HG02571 (cell line): ENCODE data around the gene SEMA5A.

ENCODE experiments used
- ATAC-seq: cut with Tn5 transposase; IDR thresholded peaks from one replicate; pipeline ENCODE4 v1.9.1; 2021; ENCODE audit warnings: mild to moderate bottlenecking, moderate library complexity; ENCODE audit not compliant: unreplicated experiment

SEMA5A gene

GRCh38 chr5:9551567-9552537 is 6.0 kb upstream of the SEMA5A start:
- ATAC-seq: no peak

GRCh38 chr5:9549941-9550340 is 4.1 kb upstream of the SEMA5A start:
- ATAC-seq: no peak

- ATAC-seq: no peak
Observed at GRCh38 chr5:9547122-9547947, 1.5 kb upstream of the SEMA5A start.

- ATAC-seq: no peak
Observed at GRCh38 chr5:9545136-9545991, 511 bp downstream of the SEMA5A start.

GRCh38 chr5:9544502-9545135 is 1.3 kb downstream of the SEMA5A start:
- peak; percentile 53 for ATAC-seq

GRCh38 chr5:9544056-9544455 is 1.8 kb downstream of the SEMA5A start:
- no peak for ATAC-seq

GRCh38 chr5:9543311-9543920 is 2.5 kb downstream of the SEMA5A start:
- no peak for ATAC-seq

- ATAC-seq: no peak
Observed at GRCh38 chr5:9540791-9541190, 5.1 kb downstream of the SEMA5A start.

- ATAC-seq: no peak
Observed at GRCh38 chr5:9538504-9538903, 7.4 kb downstream of the SEMA5A start.

GRCh38 chr5:9537223-9538141 is 8.4 kb downstream of the SEMA5A start:
- ATAC-seq: no peak

GRCh38 chr5:9536717-9537116 is 9.2 kb downstream of the SEMA5A start:
- ATAC-seq: no peak

- ATAC-seq: no peak
Observed at GRCh38 chr5:9534881-9535517, 10.9 kb downstream of the SEMA5A start.

GRCh38 chr5:9533562-9534364 is 12.1 kb downstream of the SEMA5A start:
- no peak for ATAC-seq

GRCh38 chr5:9533096-9533495 is 12.8 kb downstream of the SEMA5A start:
- no peak for ATAC-seq

- ATAC-seq: no peak
Observed at GRCh38 chr5:9529513-9529912, 16.4 kb downstream of the SEMA5A start.

- ATAC-seq: no peak
Observed at GRCh38 chr5:9529041-9529480, 16.8 kb downstream of the SEMA5A start.

- no peak for ATAC-seq
Observed at GRCh38 chr5:9524941-9525340, 20.9 kb downstream of the SEMA5A start.
